ENCODE results near the gene KLHL36.

DNA sequence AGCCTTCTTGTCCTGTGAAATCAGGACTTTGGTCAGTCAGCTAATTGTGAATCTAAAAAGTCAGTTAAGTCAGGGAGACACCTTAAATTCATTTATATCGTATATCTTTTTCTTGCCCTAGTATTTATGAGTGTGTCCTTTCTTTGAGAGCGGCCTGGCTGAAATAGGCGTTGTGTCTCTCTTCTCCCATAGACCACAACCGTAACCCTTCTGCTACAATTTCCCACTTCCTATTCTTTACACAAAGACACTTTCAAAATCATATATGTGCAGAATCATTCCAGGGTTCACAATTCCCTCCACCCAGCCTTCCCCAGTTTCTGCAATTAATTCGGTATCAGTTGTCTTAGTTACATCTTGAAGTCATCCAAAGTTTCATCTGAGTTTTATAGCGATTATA lies 16.4 kb upstream of the KLHL36 start:
- TF ChIP-seq, protein P1, sequence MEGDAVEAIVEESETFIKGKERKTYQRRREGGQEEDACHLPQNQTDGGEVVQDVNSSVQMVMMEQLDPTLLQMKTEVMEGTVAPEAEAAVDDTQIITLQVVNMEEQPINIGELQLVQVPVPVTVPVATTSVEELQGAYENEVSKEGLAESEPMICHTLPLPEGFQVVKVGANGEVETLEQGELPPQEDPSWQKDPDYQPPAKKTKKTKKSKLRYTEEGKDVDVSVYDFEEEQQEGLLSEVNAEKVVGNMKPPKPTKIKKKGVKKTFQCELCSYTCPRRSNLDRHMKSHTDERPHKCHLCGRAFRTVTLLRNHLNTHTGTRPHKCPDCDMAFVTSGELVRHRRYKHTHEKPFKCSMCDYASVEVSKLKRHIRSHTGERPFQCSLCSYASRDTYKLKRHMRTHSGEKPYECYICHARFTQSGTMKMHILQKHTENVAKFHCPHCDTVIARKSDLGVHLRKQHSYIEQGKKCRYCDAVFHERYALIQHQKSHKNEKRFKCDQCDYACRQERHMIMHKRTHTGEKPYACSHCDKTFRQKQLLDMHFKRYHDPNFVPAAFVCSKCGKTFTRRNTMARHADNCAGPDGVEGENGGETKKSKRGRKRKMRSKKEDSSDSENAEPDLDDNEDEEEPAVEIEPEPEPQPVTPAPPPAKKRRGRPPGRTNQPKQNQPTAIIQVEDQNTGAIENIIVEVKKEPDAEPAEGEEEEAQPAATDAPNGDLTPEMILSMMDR (IDR thresholded peaks at IDR 0.05): no peak
- no peak for TF ChIP-seq POLR2A (IDR thresholded peaks at IDR 0.05)

Measured in upper lobe of left lung (tissue), 4 donors.